ENCODE measurements around the gene FOXN3.

FOXN3 gene

GRCh38 chr14:89401761-89402160, 15.3 kb downstream of the FOXN3 start:
- H3K9ac ChIP-seq (ENCODE audit: low read length), result no peak overlapping the region
- H3K23ac ChIP-seq (ENCODE audit: low read length), result no peak overlapping the region
- H3K9me3 ChIP-seq (ENCODE audit: insufficient read depth, low read depth, low read length), result no peaks in the 10 kb centered on the region
- H3K14ac ChIP-seq (ENCODE audit: low read length), result no peak overlapping the region
- H3K27me3 ChIP-seq (ENCODE audit: insufficient read depth, low read length), result no peaks in the 10 kb centered on the region
- no peak overlapping the region for H3K18ac ChIP-seq (ENCODE audit: low read length)
- H4K12ac ChIP-seq (ENCODE audit: low read depth, low read length), result no peak overlapping the region
- H4K91ac ChIP-seq (ENCODE audit: low read depth, low read length), result no peak overlapping the region
- H3K79me1 ChIP-seq (ENCODE audit: low read length), result no peaks in the 10 kb centered on the region
- DNase-seq, result no peak
- WGBS (ENCODE audit: extremely low coverage, insufficient coverage, insufficient read length), result 100% methylated on average over 1 of the region's 4 CpGs
- no peak overlapping the region for H3K4ac ChIP-seq (ENCODE audit: low read depth, low read length)
- H2AK5ac ChIP-seq (ENCODE audit: low read length), result no peak overlapping the region
- H2BK12ac ChIP-seq (ENCODE audit: low read length), result no peak overlapping the region
- H3K4me2 ChIP-seq (ENCODE audit: low read length), result no peak overlapping the region
- no peak overlapping the region for H4K8ac ChIP-seq (ENCODE audit: low read depth, low read length)
- H3K79me2 ChIP-seq (ENCODE audit: control insufficient read depth, insufficient read depth, low read length, poor library complexity), result peaks cover 6% of the 10 kb centered on the region
- H2AFZ ChIP-seq (ENCODE audit: insufficient read depth, low read length, poor library complexity), result no peak overlapping the region
- H3K36me3 ChIP-seq (ENCODE audit: control insufficient read depth in 1 of 2, insufficient read depth in 2 of 2, low read length in 2 of 2), result peaks cover 7 to 15% of the 10 kb centered on the region in 2 experiments
- no peak overlapping the region for H2BK5ac ChIP-seq (ENCODE audit: low read depth, low read length, poor library complexity)
- H2BK120ac ChIP-seq (ENCODE audit: insufficient read depth, low read length, poor library complexity), result no peak overlapping the region
- H3K4me3 ChIP-seq (ENCODE audit: low read depth, low read length), result no peak overlapping the region
- peaks cover 0 to 2% of the 10 kb centered on the region in 2 experiments for H3K4me1 ChIP-seq (ENCODE audit: control insufficient read depth in 1 of 2, insufficient read depth in 2 of 2, low read length in 2 of 2)
- H3K27ac ChIP-seq (ENCODE audit: low read depth, low read length), result no peak overlapping the region

GRCh38 chr14:89401241-89401640, 15.8 kb downstream of the FOXN3 start:
- Histone ChIP-seq H2BK120ac (ENCODE audit: insufficient read depth, low read length, poor library complexity) (no peak overlapping the region), H3K9ac (ENCODE audit: low read length) (no peak overlapping the region), H2BK5ac (ENCODE audit: low read depth, low read length, poor library complexity) (no peak overlapping the region), H3K18ac (ENCODE audit: low read length) (no peak overlapping the region), H3K9me3 (ENCODE audit: insufficient read depth, low read depth, low read length) (no peaks in the 10 kb centered on the region), H3K4ac (ENCODE audit: low read depth, low read length) (no peak overlapping the region), H3K36me3 (ENCODE audit: control insufficient read depth in 1 of 2, insufficient read depth in 2 of 2, low read length in 2 of 2) (peaks cover 7 to 15% of the 10 kb centered on the region in 2 experiments), H3K4me2 (ENCODE audit: low read length) (no peak overlapping the region), H3K27me3 (ENCODE audit: insufficient read depth, low read length) (no peaks in the 10 kb centered on the region), H3K14ac (ENCODE audit: low read length) (no peak overlapping the region), H2AFZ (ENCODE audit: insufficient read depth, low read length, poor library complexity) (no peak overlapping the region), H2BK12ac (ENCODE audit: low read length) (no peak overlapping the region), H3K23ac (ENCODE audit: low read length) (no peak overlapping the region), H2AK5ac (ENCODE audit: low read length) (no peak overlapping the region), H3K4me3 (ENCODE audit: low read depth, low read length) (no peak overlapping the region), H3K27ac (ENCODE audit: low read depth, low read length) (no peak overlapping the region), H3K4me1 (ENCODE audit: control insufficient read depth in 1 of 2, insufficient read depth in 2 of 2, low read length in 2 of 2) (peaks cover 0 to 2% of the 10 kb centered on the region in 2 experiments), H3K79me2 (ENCODE audit: control insufficient read depth, insufficient read depth, low read length, poor library complexity) (peaks cover 6% of the 10 kb centered on the region), H3K79me1 (ENCODE audit: low read length) (no peaks in the 10 kb centered on the region), H4K91ac (ENCODE audit: low read depth, low read length) (no peak overlapping the region), H4K8ac (ENCODE audit: low read depth, low read length) (no peak overlapping the region), H4K12ac (ENCODE audit: low read depth, low read length) (no peak overlapping the region)
- no peak for DNase-seq
- WGBS (ENCODE audit: extremely low coverage, insufficient coverage, insufficient read length), result no CpG with 5 or more reads among the region's 5 CpGs

DNA sequence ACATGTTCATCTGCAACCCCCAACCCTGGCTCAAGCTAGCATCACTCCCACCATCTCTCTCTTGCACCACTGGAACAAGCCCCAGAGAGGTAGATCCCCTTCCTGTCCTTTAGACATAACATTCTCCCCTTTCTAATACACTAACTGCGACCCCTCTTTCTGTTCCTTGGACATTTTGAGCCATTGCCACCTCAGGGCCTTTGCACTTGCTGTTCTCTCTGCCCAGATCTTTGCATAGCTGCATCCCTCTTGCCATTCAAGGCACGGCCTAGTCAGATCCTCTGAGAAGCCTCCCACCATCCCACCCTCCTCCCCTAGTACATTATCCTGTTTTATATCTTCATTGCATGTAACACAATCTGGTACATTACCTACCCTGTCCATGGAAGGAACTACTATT, 16.5 kb downstream of the FOXN3 start:
- no peaks in the 10 kb centered on the region for H3K9me3 ChIP-seq (ENCODE audit: insufficient read depth, low read depth, low read length)
- no peak overlapping the region for H3K4me2 ChIP-seq (ENCODE audit: low read length)
- peaks cover 2 to 9% of the 10 kb centered on the region in 2 experiments for H3K36me3 ChIP-seq (ENCODE audit: control insufficient read depth in 1 of 2, insufficient read depth in 2 of 2, low read length in 2 of 2)
- H3K4me3 ChIP-seq (ENCODE audit: low read depth, low read length), result no peak overlapping the region
- H3K79me1 ChIP-seq (ENCODE audit: low read length), result no peaks in the 10 kb centered on the region
- peaks cover 6% of the 10 kb centered on the region for H3K79me2 ChIP-seq (ENCODE audit: control insufficient read depth, insufficient read depth, low read length, poor library complexity)
- H2AFZ ChIP-seq (ENCODE audit: insufficient read depth, low read length, poor library complexity), result no peak overlapping the region
- no peak overlapping the region for H4K8ac ChIP-seq (ENCODE audit: low read depth, low read length)
- peaks cover 0 to 2% of the 10 kb centered on the region in 2 experiments for H3K4me1 ChIP-seq (ENCODE audit: control insufficient read depth in 1 of 2, insufficient read depth in 2 of 2, low read length in 2 of 2)
- no peak overlapping the region for H3K18ac ChIP-seq (ENCODE audit: low read length)
- no peak overlapping the region for H3K9ac ChIP-seq (ENCODE audit: low read length)
- H3K4ac ChIP-seq (ENCODE audit: low read depth, low read length), result peak overlapping the region; percentile 9
- H2BK12ac ChIP-seq (ENCODE audit: low read length), result no peak overlapping the region
- no peaks in the 10 kb centered on the region for H3K27me3 ChIP-seq (ENCODE audit: insufficient read depth, low read length)
- no peak for DNase-seq
- H4K91ac ChIP-seq (ENCODE audit: low read depth, low read length), result no peak overlapping the region
- no peak overlapping the region for H4K12ac ChIP-seq (ENCODE audit: low read depth, low read length)
- no peak overlapping the region for H3K14ac ChIP-seq (ENCODE audit: low read length)
- no CpG with 5 or more reads among the region's 2 CpGs for WGBS (ENCODE audit: extremely low coverage, insufficient coverage, insufficient read length)
- H3K27ac ChIP-seq (ENCODE audit: low read depth, low read length), result no peak overlapping the region
- no peak overlapping the region for H2BK5ac ChIP-seq (ENCODE audit: low read depth, low read length, poor library complexity)
- H2AK5ac ChIP-seq (ENCODE audit: low read length), result no peak overlapping the region
- H2BK120ac ChIP-seq (ENCODE audit: insufficient read depth, low read length, poor library complexity), result no peak overlapping the region
- no peak overlapping the region for H3K23ac ChIP-seq (ENCODE audit: low read length)

GRCh38 chr14:89399594-89400068, 17.4 kb downstream of the FOXN3 start:
- H3K27me3 ChIP-seq (ENCODE audit: insufficient read depth, low read length), result no peaks in the 10 kb centered on the region
- no peak overlapping the region for H3K18ac ChIP-seq (ENCODE audit: low read length)
- H3K79me1 ChIP-seq (ENCODE audit: low read length), result no peaks in the 10 kb centered on the region
- no peak overlapping the region for H3K14ac ChIP-seq (ENCODE audit: low read length)
- DNase-seq, result peak; percentile 31 to 90
- no peak overlapping the region for H4K91ac ChIP-seq (ENCODE audit: low read depth, low read length)
- H3K4me1 ChIP-seq (ENCODE audit: control insufficient read depth in 1 of 2, insufficient read depth in 2 of 2, low read length in 2 of 2), result peaks cover 0 to 2% of the 10 kb centered on the region in 2 experiments
- H4K8ac ChIP-seq (ENCODE audit: low read depth, low read length), result no peak overlapping the region
- WGBS (ENCODE audit: extremely low coverage, insufficient coverage, insufficient read length), result no CpG with 5 or more reads among the region's 10 CpGs
- no peak overlapping the region for H3K27ac ChIP-seq (ENCODE audit: low read depth, low read length)
- no peak overlapping the region for H3K4me2 ChIP-seq (ENCODE audit: low read length)
- peaks cover 8% of the 10 kb centered on the region for H3K79me2 ChIP-seq (ENCODE audit: control insufficient read depth, insufficient read depth, low read length, poor library complexity)
- H3K9me3 ChIP-seq (ENCODE audit: insufficient read depth, low read depth, low read length), result no peaks in the 10 kb centered on the region
- H2AK5ac ChIP-seq (ENCODE audit: low read length), result no peak overlapping the region
- no peak overlapping the region for H2AFZ ChIP-seq (ENCODE audit: insufficient read depth, low read length, poor library complexity)
- H3K9ac ChIP-seq (ENCODE audit: low read length), result no peak overlapping the region
- H3K36me3 ChIP-seq (ENCODE audit: control insufficient read depth in 1 of 2, insufficient read depth in 2 of 2, low read length in 2 of 2), result peaks cover 2 to 7% of the 10 kb centered on the region in 2 experiments
- H2BK5ac ChIP-seq (ENCODE audit: low read depth, low read length, poor library complexity), result no peak overlapping the region
- H3K4me3 ChIP-seq (ENCODE audit: low read depth, low read length), result no peak overlapping the region
- H3K4ac ChIP-seq (ENCODE audit: low read depth, low read length), result no peak overlapping the region
- H4K12ac ChIP-seq (ENCODE audit: low read depth, low read length), result no peak overlapping the region
- H3K23ac ChIP-seq (ENCODE audit: low read length), result no peak overlapping the region
- no peak overlapping the region for H2BK120ac ChIP-seq (ENCODE audit: insufficient read depth, low read length, poor library complexity)
- H2BK12ac ChIP-seq (ENCODE audit: low read length), result no peak overlapping the region
